COR-L47 (cell line): ENCODE measurements around the gene B3GALT2.
"Not testable (repeated sequence)": the region's sequence is repeated elsewhere in the genome, so short reads cannot be mapped to it uniquely, and the experiment has no call there.

Experiments
- DNase-seq: peaks from one replicate; lab custom pipeline; 2025; lab: John Stamatoyannopoulos, UW

B3GALT2 gene

GRCh38 chr1:193185901-193186731 is at the start of gene B3GALT2:
TSS of gene B3GALT2 (minus strand) at chr1:193186613. CDS start at chr1:193181562, 5,051 bp downstream.
- DNase-seq = peak; percentile 51

GRCh38 chr1:193234530-193234929 is 48.1 kb upstream of the B3GALT2 start:
- DNase-seq = no peak

- DNase-seq = not testable (repeated sequence)
These were observed 44.7 kb upstream of the B3GALT2 start for GRCh38 chr1:193231146-193231545.

GRCh38 chr1:193229136-193229535 is 42.7 kb upstream of the B3GALT2 start:
- DNase-seq = no peak

GRCh38 chr1:193222056-193222615 is 35.7 kb upstream of the B3GALT2 start:
- DNase-seq = no peak

- peak; percentile 49 for DNase-seq
These were observed 35.2 kb upstream of the B3GALT2 start for GRCh38 chr1:193221651-193222050.

GRCh38 chr1:193219391-193219790 is 33.0 kb upstream of the B3GALT2 start:
- DNase-seq = no peak

GRCh38 chr1:193216920-193217319 is 30.5 kb upstream of the B3GALT2 start:
- DNase-seq = peak; percentile 28

GRCh38 chr1:193213998-193214397 is 27.6 kb upstream of the B3GALT2 start:
- DNase-seq = no peak

GRCh38 chr1:193212637-193213036 is 26.2 kb upstream of the B3GALT2 start:
- DNase-seq = no peak

GRCh38 chr1:193211539-193211938 is 25.1 kb upstream of the B3GALT2 start:
- no peak for DNase-seq

- DNase-seq = no peak
These were observed 24.6 kb upstream of the B3GALT2 start for GRCh38 chr1:193210996-193211395.

GRCh38 chr1:193201021-193201420 is 14.6 kb upstream of the B3GALT2 start:
- no peak for DNase-seq

GRCh38 chr1:193199940-193200339 is 13.5 kb upstream of the B3GALT2 start:
- DNase-seq = no peak

GRCh38 chr1:193192586-193192985 is 6.2 kb upstream of the B3GALT2 start:
- DNase-seq = no peak

GRCh38 chr1:193190096-193190744 is 3.8 kb upstream of the B3GALT2 start:
- no peak for DNase-seq

GRCh38 chr1:193189442-193190095 is 3.2 kb upstream of the B3GALT2 start:
- DNase-seq = no peak

- not testable (repeated sequence) for DNase-seq
These were observed 2.5 kb upstream of the B3GALT2 start for GRCh38 chr1:193188915-193189314.

GRCh38 chr1:193187114-193187513 is 701 bp upstream of the B3GALT2 start:
- DNase-seq = no peak

- no peak for DNase-seq
These were observed 1.2 kb downstream of the B3GALT2 start for GRCh38 chr1:193185211-193185610.

- no peak for DNase-seq
These were observed 1.6 kb downstream of the B3GALT2 start for GRCh38 chr1:193184776-193185175.

GRCh38 chr1:193183019-193183627 is 3.3 kb downstream of the B3GALT2 start:
- DNase-seq = peak; percentile 47
